GM12878 (cell line): ENCODE results near the gene AFAP1. TPM values are rescaled to one million over a fixed set of nuclear protein-coding genes. Genes with fewer than 3 reads are reported as not detected.

Experiments used
- ATAC-seq: fragments of 200-7000 bp; cut with Tn5 transposase; 3 replicates; pipeline ENCODE4 v1.9.1; 2020; ENCODE audit warnings: mild to moderate bottlenecking, moderate library complexity
- BruUV-seq: library from RNA; stranded (reverse); fragments of 400-500 nt; replicated peaks from 2 replicates; lab custom pipeline; 2021; lab: Mats Ljungman, UMichigan
- CTCF ChIA-PET: fragments of 300-600 bp; sonication (Branson Sonifier 250); formaldehyde crosslinking; extraction: SDS; loops from one replicate; lab custom pipeline; 2021; ENCODE audit warnings: inconsistent platforms; lab: Yijun Ruan, JAX
- POLR2A ChIA-PET: fragments of 350-600 bp; formaldehyde crosslinking; extraction: SDS; loops from one replicate; lab custom pipeline; 2021; ENCODE audit warnings: inconsistent platforms; lab: Charles Lee
- RAD21 ChIA-PET: fragments of 300-600 bp; sonication (Branson Sonifier 250); formaldehyde crosslinking; loops from one replicate; lab custom pipeline; 2023; ENCODE audit warnings: antibody characterized with exemption; ENCODE audit not compliant: unreplicated experiment; lab: Charles Lee
- SMC1A ChIA-PET: fragments of 300-600 bp; sonication (Branson Sonifier 250); formaldehyde crosslinking; loops from one replicate; lab custom pipeline; 2023; ENCODE audit not compliant: unreplicated experiment, uncharacterized antibody; lab: Charles Lee
- DNase-seq: peaks from one replicate; pipeline ENCODE4 v3.0.0-alpha.2; 2011; ENCODE audit warnings: low read depth, low spot score
- FAIRE-seq: peaks from 3 replicates; lab custom pipeline; 2011; peaks lifted over from hg19 to GRCh38; lab: Jason Lieb, UNC
- H2AFZ ChIP-seq: 2 replicates; pipeline ENCODE4 v1.6.0; 2011; ENCODE audit warnings: low read depth, low read length, control low read depth; ENCODE audit not compliant: control insufficient read depth
- H3K27ac ChIP-seq: 2 replicates; pipeline ENCODE4 v1.5.1; 2011; ENCODE audit warnings: control low read depth; ENCODE audit not compliant: control insufficient read depth, insufficient read depth
- H3K27me3 ChIP-seq, 2 experiments: replicated peaks in 1 of 2; 2 replicates each; pipeline versions ENCODE4 v1.6.0 to v1.6.1; 2011; ENCODE audit warnings: low read length in 1 of 2; ENCODE audit not compliant: control insufficient read depth in 2 of 2, insufficient read depth in 2 of 2
- H3K36me3 ChIP-seq, 2 experiments: 2 replicates each; pipeline ENCODE4 v1.5.1; 2011; ENCODE audit warnings: low read length in 1 of 2; ENCODE audit not compliant: control insufficient read depth in 2 of 2, insufficient read depth in 2 of 2
- H3K4me1 ChIP-seq: 2 replicates; pipeline ENCODE4 v1.6.1; 2011; ENCODE audit warnings: mild to moderate bottlenecking, low read length, moderate library complexity, mixed read lengths; ENCODE audit not compliant: control insufficient read depth, insufficient read depth
- H3K4me2 ChIP-seq: 2 replicates; pipeline ENCODE4 v1.6.0; 2011; ENCODE audit warnings: control low read depth; ENCODE audit not compliant: control insufficient read depth, insufficient read depth
- H3K4me3 ChIP-seq: fragments of 200-600 bp; sonication (generic); 2 replicates; pipeline ENCODE4 v1.5.1; 2016
- H3K79me2 ChIP-seq: 2 replicates; pipeline ENCODE4 v1.6.0; 2011; ENCODE audit warnings: low read length; ENCODE audit not compliant: control insufficient read depth, insufficient read depth
- H3K9ac ChIP-seq: 2 replicates; pipeline ENCODE4 v1.8.0; 2011; ENCODE audit warnings: low read length, control low read depth, mixed read lengths; ENCODE audit not compliant: control insufficient read depth, insufficient read depth
- H3K9me3 ChIP-seq: replicated peaks from 3 replicates; pipeline ENCODE4 v1.5.1; 2011; ENCODE audit warnings: mild to moderate bottlenecking, low read length; ENCODE audit not compliant: control insufficient read depth, insufficient read depth
- H4K20me1 ChIP-seq: 2 replicates; pipeline ENCODE4 v1.6.0; 2011; ENCODE audit not compliant: control insufficient read depth, insufficient read depth
- BRCA1 ChIP-seq: IDR thresholded peaks from 2 replicates; pipeline ENCODE4 v1.6.1; 2011; ENCODE audit warnings: low read depth, low read length, improper control_type of control experiment
- CHD4 ChIP-seq: fragments of 200-600 bp; sonication (generic); IDR thresholded peaks from 2 replicates; pipeline ENCODE4 v1.6.1; 2016; ENCODE audit warnings: mild to moderate bottlenecking
- E2F4 ChIP-seq: IDR thresholded peaks from 2 replicates; pipeline ENCODE4 v1.6.1; 2012; ENCODE audit warnings: low read depth, low read length, improper control_type of control experiment
- E4F1 ChIP-seq: fragments of 450-650 bp; IDR thresholded peaks from 2 replicates; pipeline ENCODE4 v1.6.1; 2018; ENCODE audit warnings: borderline replicate concordance, mild to moderate bottlenecking; ENCODE audit not compliant: partially characterized antibody
- EED ChIP-seq: sonication (generic); IDR thresholded peaks from 2 replicates; pipeline ENCODE4 v1.6.1; 2016; ENCODE audit warnings: antibody characterized with exemption, low read depth
- EP300 ChIP-seq, 2 experiments: fragments of 150-350 bp in 1 of 2; IDR thresholded peaks; 2 replicates each; pipeline ENCODE4 v1.6.1; 2011 to 2012; ENCODE audit warnings: low read depth in 2 of 2, low read length in 2 of 2, borderline replicate concordance in 1 of 2, improper control_type of control experiment in 1 of 2, inconsistent platforms in 1 of 2; ENCODE audit not compliant: control insufficient read depth in 1 of 2
- KLF5 ChIP-seq: fragments of 450-650 bp; IDR thresholded peaks from 2 replicates; pipeline ENCODE4 v1.6.1; 2014; ENCODE audit warnings: mild to moderate bottlenecking; ENCODE audit not compliant: partially characterized antibody
- MEF2A ChIP-seq: IDR thresholded peaks from 2 replicates; pipeline ENCODE4 v1.6.1; 2011; ENCODE audit warnings: low read depth, mild to moderate bottlenecking, low read length, moderate library complexity; ENCODE audit not compliant: insufficient read depth
- NFYB ChIP-seq: IDR thresholded peaks from 2 replicates; pipeline ENCODE4 v1.6.1; 2011; ENCODE audit warnings: low read depth, mild to moderate bottlenecking, low read length, improper control_type of control experiment, moderate library complexity; ENCODE audit not compliant: insufficient read depth
- NRF1 ChIP-seq: conservative IDR thresholded peaks from 2 replicates; pipeline ENCODE4 v1.6.1; 2011; ENCODE audit warnings: mild to moderate bottlenecking, low read depth, low read length, improper control_type of control experiment
- PAX8 ChIP-seq: fragments of 450-650 bp; IDR thresholded peaks from 2 replicates; pipeline ENCODE4 v1.6.1; 2017; ENCODE audit warnings: mild to moderate bottlenecking, moderate library complexity
- PBX3 ChIP-seq: IDR thresholded peaks from 2 replicates; pipeline ENCODE4 v1.6.1; 2011; ENCODE audit warnings: mild to moderate bottlenecking, low read depth, low read length, moderate library complexity; ENCODE audit not compliant: insufficient replicate concordance
- POLR2AphosphoS2 ChIP-seq: IDR thresholded peaks from 2 replicates; pipeline ENCODE4 v1.6.1; 2011; ENCODE audit warnings: low read depth, mild to moderate bottlenecking, low read length, improper control_type of control experiment, moderate library complexity
- SIX5 ChIP-seq: IDR thresholded peaks from 2 replicates; pipeline ENCODE4 v1.6.1; 2011; ENCODE audit warnings: mild to moderate bottlenecking, low read depth, low read length, moderate library complexity; ENCODE audit not compliant: severe bottlenecking
- SMAD5 ChIP-seq: IDR thresholded peaks from 2 replicates; pipeline ENCODE4 v1.6.1; 2016; ENCODE audit warnings: antibody characterized with exemption, low read depth
- SMC3 ChIP-seq: IDR thresholded peaks from 2 replicates; pipeline ENCODE4 v1.6.1; 2011; ENCODE audit warnings: low read length, improper control_type of control experiment, borderline replicate concordance
- SREBF2 ChIP-seq: IDR thresholded peaks from 2 replicates; pipeline ENCODE4 v1.6.1; 2012; ENCODE audit warnings: mild to moderate bottlenecking, low read length
- STAT1 ChIP-seq: fragments of 450-650 bp; conservative IDR thresholded peaks from 2 replicates; pipeline ENCODE4 v1.6.1; 2014; ENCODE audit warnings: antibody characterized with exemption, mild to moderate bottlenecking
- ZNF384 ChIP-seq: IDR thresholded peaks from 2 replicates; pipeline ENCODE4 v1.6.1; 2012; ENCODE audit warnings: low read depth, mild to moderate bottlenecking, low read length, improper control_type of control experiment, borderline replicate concordance
- ZSCAN29 ChIP-seq: fragments of 450-650 bp; IDR thresholded peaks from 2 replicates; pipeline ENCODE4 v1.6.1; 2017; ENCODE audit warnings: mild to moderate bottlenecking, moderate library complexity
- WGBS: methylation state at CpG from one replicate; pipeline ENCODE4 v1.1.6; 2016; ENCODE audit warnings: low lambda C conversion rate; ENCODE audit not compliant: insufficient replicate concordance, insufficient coverage; ENCODE audit errors: missing lambda C conversion rate; 5-methylcytosine and 5-hydroxymethylcytosine counted together
- in situ Hi-C: fragments of 300-500 bp; cut with MboI; formaldehyde crosslinking; loops from 9 replicates; pipeline ENCODE4 v1.14.3; 2018; ENCODE audit warnings: mixed read lengths
- intact Hi-C: fragments of 100-400 bp; cut with micrococcal nuclease; formaldehyde crosslinking; loops from one replicate; pipeline ENCODE4 v1.14.2; 2022; ENCODE audit not compliant: unreplicated experiment
- polyA plus RNA-seq, 11 experiments: library from polyadenylated mRNA; depleted of rRNA in 4 of 11; unstranded in 6 of 11; stranded (reverse) in 5 of 11; fragments of >200 nt; fragmentation: Nextera tagmentation in 4 of 11; fragmentation: Illumina TruSeq in 1 of 11; extraction: Ambion mirVana in 4 of 11; extraction: Trizol in 1 of 11; gene quantifications; 1 replicate in 1 of 11; 2 replicates in 10 of 11; pipeline versions ENCODE4 v1.2.1 to v1.2.3, GENCODE V29; 2011 to 2016; ENCODE audit warnings: inconsistent platforms in 2 of 11, missing spikeins in 2 of 11, low read depth in 1 of 11
- total RNA-seq, 4 experiments: library from RNA; depleted of rRNA in 3 of 4; stranded (reverse); fragments of >200 nt in 3 of 4; fragmentation: Illumina TruSeq in 1 of 4; extraction: Trizol in 1 of 4; gene quantifications; 2 replicates each; pipeline versions ENCODE4 v1.2.1 to v1.2.3, GENCODE V29; 2013 to 2021

AFAP1 gene
- total and polyA plus RNA-seq, 10 of the 15 experiments (the other 5 are each of a cell fraction or from before 2014, with no cell fraction given) = 0.02 to 0.23 (median 0.09) TPM; not detected in 1

- no peaks in the 10 kb centered on the region for H4K20me1 ChIP-seq
- ChIA-PET RAD21 (no interaction called here), POLR2A (no interaction called here), CTCF (interaction anchor here (1.1 kb wide), 1 partner anchor 37 kb away, joined by 3 read pairs; no protein-coding TSS in a partner anchor), SMC1A (no interaction called here)
- H3K27me3 ChIP-seq = peaks cover 0 to 5% of the 10 kb centered on the region in 2 experiments; a peak in 2 of 4 replicates
- TF ChIP-seq SMC3 (no peak), NRF1 (no peak), E2F4 (no peak), MEF2A (no peak), NFYB (no peak), CHD4 (no peak), PBX3 (no peak), PAX8 (no peak), EP300 (IDR thresholded peaks at IDR 0.05; ENCODE audit: borderline replicate concordance in 1 of 2, control insufficient read depth in 1 of 2, low read depth in 2 of 2, low read length in 2 of 2) (no peak), STAT1 (no peak), SIX5 (no peak), POLR2AphosphoS2 (no peak), SREBF2 (no peak), E4F1 (no peak), EED (no peak), BRCA1 (no peak), SMAD5 (no peak), KLF5 (no peak), ZSCAN29 (no peak), ZNF384 (no peak)
- no peaks in the 10 kb centered on the region for H3K36me3 ChIP-seq
- H3K27ac ChIP-seq = no peak overlapping the region
- no peak overlapping the region for H3K4me3 ChIP-seq
- BruUV-seq = no TSS peak
- WGBS = 49% methylated on average over 12 of the region's 12 CpGs
- DNase-seq = no peak
- no peak overlapping the region for H3K9ac ChIP-seq
- no peaks in the 10 kb centered on the region for H3K9me3 ChIP-seq
- intact Hi-C loops = no loop called here
- no peak overlapping the region for H3K4me2 ChIP-seq
- H3K4me1 ChIP-seq = peaks cover 7% of the 10 kb centered on the region
- H3K79me2 ChIP-seq = no peaks in the 10 kb centered on the region
- H2AFZ ChIP-seq = no peak overlapping the region
- ATAC-seq = no peak
- in situ Hi-C loops = loop anchor here (5.0 kb wide), 1 partner anchor 37 kb away; no protein-coding TSS in a partner anchor
- FAIRE-seq = no peak
Measured at GRCh38 chr4:7765666-7766065, 174.0 kb downstream of the AFAP1 start.
